NCI-H1436 (cell line): ENCODE data around the gene PLA2G6.
"Not testable (repeated sequence)": the region's sequence is repeated elsewhere in the genome, so short reads cannot be mapped to it uniquely, and the experiment has no call there.

ENCODE experiments used
- DNase-seq: peaks from one replicate; lab custom pipeline; 2025; lab: John Stamatoyannopoulos, UW

PLA2G6 gene

DNA sequence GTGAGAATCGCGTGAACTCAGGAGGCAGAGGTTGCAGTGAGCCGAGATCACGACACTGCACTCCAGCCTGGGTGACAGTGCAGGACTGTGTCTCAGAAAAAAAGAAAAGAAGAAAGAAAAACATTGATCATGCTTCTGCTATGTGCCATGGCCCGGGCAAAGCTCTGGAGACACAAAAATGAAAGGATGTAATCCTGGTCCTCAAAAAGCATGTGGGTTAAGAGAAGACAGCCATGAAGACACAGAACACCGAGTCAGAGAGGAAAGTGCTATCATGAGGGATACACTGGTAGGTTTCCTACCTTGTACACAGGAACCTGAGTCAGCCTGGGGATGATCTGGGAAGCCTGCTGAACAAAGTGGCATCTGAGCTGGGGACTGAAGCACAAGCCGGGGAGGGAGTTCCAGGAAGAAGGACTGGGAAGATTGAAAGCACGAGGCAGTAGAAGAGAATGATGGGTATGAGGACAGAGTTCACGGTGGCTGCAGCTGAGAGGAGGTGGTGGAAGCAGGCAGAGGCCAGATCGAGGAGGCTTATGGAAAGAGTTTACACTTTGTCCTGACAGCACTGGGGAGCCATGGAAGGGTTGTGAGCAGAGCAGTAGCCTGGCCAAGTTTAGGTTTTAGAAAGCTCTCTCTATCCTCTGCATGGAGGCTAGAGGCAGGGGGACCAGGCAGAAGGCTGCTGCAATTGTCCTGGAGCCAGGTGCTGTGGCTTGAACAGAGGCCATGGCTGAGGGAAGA, 10.3 kb upstream of the PLA2G6 start:
- DNase-seq: no peak

DNA sequence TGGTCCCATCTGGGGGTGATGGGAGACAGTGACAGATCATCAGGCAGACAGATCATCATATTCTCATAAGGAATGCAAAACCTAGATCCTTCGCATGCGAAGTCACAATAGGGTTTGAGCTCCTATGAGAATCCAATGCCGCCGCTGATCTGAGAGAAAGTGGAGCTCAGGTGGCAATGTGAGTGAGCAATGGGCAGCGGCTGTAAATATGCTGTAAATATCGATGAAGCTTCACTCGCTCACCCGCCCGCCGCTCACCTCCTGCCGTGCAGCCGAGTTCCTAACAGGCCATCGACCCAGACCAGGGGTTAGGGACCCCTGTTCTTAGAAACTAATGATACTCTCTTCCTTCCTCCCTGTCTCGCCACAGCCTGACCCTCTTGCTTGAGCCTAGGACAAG, 9.4 kb upstream of the PLA2G6 start:
- DNase-seq: no peak

DNA sequence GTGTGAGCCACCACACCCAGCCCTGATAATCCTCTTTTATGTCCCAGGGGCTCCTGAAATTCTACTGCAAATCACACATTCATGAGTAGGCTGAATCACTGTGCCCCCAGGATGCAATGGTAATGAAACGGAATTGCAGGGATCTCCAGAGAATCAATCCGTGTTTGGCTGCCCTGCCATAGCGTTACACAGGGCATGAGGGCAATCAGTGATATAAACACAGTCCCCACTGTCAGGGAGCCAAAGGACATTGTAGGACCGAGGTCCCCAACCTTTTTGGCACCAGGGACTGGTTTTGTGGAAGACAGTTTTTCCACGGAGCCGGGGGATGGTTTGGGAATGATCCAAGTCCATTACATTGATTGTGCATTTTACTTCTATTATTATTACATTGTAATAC, 9.0 kb upstream of the PLA2G6 start:
- no peak for DNase-seq

DNA sequence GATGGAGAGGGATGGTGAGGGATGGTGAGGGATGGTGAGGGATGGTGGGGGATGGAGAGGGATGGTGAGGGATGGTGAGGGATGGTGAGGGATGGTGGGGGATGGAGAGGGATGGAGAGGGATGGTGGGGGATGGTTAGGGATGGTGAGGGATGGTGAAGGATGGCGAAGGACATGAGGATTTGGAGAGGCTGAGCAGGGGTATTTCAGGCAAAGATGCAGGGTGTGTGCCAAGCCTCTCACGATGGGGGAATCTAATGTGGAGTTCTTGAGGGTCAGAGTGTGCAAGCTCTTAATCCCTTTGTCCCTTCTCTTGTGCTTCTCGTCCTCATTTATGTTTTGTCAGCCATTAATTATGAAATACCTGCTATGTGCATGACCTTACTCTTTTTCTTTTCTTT, 7.5 kb upstream of the PLA2G6 start:
- DNase-seq: no peak

DNA sequence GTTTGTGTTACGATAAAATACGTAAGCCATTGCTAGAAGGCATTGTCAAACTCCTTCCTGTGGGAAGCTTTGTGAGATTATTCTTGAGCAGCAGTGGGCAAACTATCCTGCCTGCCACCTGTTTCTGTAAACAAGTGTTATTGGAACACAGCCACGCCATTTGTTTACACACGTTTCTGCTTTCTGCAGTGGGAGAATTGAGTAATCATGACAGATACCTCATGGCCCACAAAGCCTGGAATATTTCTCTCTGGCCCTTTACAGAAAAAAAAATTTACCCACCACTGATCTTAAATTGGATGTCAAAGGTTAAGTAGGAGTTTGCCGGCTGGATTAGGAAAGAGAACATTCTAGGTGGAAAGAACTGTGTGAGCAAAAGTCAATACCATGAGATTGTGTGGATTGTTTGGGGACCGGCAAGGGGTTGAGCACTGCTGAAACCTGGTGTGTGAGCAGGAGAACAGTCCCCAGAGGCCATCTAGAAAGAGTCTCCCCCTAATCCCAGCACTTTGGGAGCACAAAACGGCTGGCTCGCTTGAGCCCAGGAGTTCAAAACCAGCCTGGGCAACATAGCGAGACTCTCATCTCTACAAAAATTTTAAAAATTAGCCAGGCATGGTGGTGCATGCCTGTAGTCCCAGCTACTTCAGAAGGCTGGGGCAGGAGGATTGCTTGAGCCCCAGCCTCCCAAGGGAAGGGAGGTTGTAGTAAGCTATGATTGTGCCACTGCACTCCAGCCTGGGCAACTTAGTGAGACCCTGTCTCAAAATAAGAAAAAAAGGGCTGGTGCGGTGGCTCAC, 6.0 kb upstream of the PLA2G6 start:
- peak; percentile 39 for DNase-seq

DNA sequence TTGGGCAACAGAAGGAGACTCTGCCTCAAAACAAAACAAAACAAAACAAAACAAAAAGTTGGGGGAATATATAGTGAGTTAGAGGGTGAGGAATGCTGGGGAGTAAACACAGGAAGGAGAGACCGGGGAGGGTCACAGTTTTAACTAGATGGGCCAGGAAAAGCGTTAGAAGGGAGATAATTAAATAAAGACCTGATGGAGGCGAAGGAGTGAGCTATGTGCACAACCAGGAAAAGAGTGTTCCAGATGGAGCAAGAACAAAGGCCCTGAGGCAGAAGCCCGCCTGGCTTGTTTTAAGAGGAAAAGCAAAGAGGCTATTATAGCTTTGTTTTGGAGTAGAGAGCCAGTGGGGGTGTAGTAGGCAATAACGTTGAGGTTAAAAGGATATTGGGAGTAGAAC, 4.8 kb upstream of the PLA2G6 start:
- no peak for DNase-seq

DNA sequence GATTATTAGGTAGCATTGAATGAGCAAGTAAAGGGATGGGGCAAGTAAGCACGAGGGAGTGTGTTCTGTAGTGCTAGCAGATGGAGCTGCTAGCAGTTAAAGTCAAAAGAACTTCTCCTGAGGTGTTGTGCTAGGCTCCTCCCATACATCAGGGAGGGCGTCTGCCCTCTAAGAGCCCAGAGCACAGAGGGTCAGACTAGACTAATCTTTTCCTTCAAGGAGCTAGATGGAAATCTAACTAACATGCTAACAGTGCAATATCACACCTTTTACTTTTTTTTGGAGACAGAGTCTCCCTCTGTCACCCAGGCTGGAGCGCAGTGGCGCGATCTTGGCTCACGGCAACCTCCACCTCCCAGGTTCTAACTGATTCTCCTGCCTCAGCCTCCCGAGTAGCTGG, 3.2 kb upstream of the PLA2G6 start:
- DNase-seq: no peak

DNA sequence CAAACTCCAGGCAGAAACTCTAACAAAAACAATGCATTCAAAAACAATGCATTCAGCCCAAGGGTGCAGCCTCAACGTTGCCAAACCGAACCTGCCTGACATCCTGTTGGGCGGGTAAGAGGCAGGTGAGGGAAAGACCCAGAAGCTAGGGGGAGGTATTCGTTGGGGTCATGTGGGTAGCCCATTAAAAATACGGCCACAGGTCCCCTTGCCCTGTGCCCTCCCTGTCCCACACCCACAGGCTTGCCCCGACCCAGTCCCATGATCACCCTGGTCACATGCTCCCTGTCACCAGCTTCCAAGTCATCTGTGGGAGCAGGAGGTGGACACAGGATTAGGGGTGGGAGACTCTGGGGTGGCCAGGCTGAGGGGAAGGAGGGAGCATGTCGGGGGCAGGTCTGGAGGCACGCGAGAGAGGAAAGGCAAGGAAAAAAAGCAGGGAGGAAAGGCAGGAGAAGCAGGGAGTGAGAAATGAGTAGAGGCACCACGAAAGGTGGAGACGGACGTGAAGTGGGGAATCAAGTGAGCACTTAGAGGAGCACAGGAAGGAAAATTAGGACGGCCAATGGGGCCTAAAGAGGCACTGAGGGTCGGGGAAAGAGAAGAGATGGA, 683 bp downstream of the PLA2G6 start:
- no peak for DNase-seq

DNA sequence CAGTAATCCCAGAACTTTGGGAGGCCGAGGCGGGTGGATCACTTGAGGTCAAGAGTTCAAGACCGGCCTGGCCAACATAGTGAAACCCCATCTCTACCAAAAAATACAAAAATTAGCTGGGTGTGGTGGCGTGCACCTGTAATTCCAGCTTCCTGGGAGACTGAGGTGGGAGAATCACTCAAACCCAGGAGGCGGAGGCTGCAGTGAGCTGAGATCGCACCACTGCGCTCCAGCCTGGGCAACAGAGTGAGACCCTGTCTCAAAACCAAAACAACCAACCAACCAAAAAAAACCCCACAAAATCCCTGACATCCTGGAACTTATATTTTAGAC, 3.1 kb downstream of the PLA2G6 start:
- not testable (repeated sequence) for DNase-seq

DNA sequence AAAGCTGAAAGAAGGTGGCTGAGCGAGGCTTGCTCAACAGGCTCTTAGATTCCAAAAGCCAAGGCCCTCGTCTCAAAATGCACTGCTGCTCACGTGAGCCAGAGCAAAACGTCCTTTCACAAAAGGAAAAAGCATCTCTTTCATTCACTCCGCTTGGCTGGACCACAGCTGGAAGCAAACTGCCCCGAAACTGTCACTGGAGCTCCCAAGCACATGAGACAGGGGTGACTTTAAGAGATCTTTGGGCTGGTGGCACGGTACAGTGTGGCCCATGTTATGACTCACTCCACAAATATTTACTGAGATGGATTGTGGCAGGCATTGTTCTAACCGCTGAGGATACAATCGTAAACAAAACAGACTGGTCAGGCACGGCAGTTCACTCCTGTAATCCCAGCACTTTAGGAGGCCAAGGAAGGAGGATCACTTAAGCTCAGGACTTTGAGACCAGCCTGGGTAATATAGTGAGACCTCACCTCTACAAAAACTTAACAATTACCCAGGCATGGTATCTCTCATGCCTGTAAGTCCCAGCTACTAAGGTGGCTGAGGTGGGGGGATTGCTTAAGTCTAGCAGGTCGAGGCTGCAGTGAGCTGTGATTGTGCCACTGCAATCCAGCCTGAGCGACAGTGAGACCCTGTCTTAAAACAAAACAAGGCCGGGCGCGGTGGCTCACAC, 3.6 kb downstream of the PLA2G6 start:
- DNase-seq: no peak

DNA sequence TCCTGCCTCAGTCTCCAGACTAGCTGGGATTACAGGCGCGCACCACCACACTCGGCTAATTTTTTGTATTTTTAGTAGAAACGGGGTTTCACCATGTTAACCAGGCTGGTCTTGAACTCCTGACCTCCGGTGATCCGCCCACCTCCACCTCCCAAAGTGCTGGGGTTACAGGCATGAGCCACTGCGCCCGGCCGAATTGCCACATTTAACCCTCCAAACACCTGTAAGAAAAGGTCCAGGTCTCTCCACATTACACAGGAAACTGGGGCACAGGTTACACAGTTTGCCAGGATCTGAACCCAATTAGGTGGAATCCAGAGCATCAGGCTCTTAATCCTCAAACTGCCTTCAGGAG, 4.1 kb downstream of the PLA2G6 start:
- DNase-seq: not testable (repeated sequence)

DNA sequence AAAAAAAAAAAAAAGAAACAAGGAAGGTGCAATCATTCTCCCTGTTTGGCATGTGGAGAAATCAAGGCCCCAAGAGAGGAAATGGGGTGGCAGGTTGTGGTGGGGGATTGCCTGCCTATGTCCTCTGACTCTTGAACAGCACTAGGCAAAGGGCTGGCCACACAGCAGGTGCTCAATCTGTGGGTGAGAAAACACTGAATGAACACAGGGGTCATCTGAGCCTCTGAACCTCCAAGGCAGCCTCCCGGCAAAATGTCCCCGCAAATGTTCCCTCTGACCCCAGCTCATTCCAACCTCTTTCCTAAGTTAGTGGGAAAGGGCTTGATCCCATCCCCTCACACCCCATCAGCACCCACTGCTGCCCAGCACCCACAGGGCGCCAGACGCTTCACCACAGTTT, 4.6 kb downstream of the PLA2G6 start:
- DNase-seq: no peak

DNA sequence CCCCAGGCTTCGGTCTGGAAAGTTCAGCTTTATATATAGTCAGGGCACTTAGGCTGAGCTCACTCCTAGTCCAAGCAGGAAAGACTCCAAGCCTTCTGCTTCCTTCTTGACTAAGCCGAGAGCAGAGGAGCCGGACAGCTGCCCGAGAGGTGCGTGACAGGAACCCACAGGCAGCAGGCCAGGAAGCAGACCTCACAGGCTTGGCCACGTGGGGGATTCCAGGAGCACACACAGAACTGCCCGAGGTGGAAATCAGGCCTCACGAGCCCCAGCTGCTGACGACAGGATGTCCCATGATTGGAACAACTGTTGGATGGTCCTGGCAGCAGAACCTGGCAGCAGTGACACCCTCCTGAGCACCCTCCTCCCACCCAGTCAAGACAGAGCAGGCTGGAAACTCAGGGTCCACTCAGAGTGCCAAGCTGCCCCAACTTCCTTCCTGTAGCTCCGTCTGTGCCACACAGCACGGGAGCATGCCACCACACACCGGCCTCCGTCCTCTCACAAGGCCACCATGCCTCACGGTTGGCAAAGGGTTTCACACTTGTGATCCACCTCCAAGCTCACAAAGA, 5.4 kb downstream of the PLA2G6 start:
- DNase-seq: no peak

DNA sequence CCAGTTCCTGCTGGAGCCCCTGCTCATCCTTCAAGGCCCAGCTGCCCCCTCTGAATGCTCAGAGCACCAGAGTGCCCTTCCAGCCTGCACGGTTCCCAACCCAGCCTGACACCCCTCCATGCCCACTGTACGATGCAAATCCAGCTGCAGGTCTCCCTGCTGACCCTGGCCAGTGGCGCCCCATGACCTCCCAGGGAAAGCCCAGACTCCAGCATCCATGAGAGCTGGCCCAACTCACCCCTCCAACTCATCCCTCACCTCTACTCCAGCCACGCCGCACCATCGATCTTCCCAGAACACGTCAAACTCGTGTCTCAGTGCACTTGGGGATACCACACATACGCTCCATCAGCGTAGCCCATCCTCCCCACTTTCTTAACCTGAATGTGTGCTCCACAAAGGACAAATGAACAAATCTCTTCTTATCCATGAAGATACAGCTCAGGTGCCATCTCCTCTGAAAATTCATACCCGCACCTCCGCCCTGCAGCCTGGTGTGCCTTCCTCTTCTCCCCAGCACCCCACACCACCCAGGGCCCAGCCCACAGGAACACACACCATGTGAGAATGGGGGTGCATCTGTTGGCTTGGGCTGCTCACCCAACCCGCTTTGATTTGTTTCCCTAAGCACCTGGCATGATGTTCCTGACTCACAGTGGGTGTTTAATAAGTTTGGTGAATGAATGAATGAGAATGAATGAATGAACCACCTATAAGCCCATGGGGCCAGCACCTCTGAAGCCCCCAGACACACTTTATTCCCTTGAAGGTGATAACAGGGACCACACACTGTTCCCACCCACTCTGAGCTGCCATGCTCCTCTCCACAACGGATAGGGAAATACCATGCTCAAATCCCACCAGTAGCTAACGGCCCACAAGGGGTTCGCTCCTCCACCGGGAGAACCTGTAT, 6.2 kb downstream of the PLA2G6 start:
- no peak for DNase-seq

DNA sequence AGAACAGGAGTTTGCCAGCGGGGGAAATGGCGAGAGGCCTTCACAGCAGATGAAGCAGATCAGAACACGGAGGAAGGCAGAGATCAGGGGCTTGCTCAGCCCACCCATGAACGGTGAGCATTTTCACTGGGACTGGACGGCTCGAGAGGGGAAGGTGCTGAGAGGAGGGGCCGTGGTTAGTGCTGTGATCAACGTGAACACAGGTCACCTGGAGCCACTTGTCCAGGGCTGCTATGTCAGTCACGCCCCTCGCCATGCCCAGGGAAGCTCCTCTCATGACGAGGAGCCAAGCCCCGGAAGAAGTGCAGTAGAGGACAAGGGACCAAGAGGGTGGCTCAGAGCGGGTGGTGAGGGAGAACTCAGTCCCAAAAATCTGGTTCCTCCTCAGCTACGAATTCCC, 7.0 kb downstream of the PLA2G6 start:
- no peak for DNase-seq

DNA sequence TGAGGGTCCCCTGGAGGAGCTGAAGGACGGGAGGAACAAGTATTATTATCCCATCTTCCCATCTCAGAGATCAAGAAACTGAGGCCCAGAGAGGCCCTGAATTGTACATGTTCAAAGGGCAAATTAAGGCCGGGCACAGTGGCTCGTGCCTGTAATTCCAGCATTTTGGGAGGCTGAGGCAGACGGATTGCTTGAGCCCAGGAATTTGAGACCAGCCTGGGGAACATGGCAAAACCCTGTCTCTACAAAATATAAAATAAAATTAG, 8.1 kb downstream of the PLA2G6 start:
- no peak for DNase-seq

DNA sequence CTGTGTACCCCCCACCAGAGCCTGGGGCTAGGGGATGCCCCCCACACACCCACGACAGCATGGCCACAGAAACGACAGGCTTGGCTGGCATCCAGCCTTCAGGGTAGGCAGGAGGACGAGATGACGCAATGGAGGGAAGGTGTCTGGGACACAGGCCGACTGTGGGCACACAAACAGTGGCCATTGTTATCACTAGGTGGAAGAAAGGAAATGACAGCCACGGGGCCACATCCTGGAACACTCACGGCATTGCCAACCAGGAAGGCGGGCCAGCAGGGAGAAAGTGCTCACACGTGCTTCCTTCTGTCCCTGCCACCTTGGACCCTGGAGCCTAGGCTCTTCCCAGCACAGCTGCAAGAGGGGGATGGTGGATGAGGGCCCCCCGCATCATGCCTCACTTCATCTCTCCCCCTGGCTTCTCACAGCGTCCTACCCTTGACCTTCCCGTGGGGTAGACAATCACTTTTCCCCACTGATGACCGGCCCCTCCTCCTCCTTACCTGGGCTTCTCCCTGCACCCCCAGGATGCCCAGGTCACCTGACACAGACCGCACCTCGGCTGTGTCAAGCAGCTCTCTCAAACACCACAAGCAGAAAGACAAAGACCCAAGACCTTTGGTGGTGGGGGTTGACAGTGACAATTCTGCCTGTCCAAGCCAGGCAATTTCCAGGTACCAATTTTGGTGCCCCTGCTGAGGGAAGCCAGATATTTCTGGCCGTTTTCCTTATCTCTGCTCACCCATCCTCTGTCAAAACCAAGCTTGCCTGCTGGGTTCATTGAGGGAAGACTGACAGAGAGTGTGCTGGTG, 8.6 kb downstream of the PLA2G6 start:
- no peak for DNase-seq

DNA sequence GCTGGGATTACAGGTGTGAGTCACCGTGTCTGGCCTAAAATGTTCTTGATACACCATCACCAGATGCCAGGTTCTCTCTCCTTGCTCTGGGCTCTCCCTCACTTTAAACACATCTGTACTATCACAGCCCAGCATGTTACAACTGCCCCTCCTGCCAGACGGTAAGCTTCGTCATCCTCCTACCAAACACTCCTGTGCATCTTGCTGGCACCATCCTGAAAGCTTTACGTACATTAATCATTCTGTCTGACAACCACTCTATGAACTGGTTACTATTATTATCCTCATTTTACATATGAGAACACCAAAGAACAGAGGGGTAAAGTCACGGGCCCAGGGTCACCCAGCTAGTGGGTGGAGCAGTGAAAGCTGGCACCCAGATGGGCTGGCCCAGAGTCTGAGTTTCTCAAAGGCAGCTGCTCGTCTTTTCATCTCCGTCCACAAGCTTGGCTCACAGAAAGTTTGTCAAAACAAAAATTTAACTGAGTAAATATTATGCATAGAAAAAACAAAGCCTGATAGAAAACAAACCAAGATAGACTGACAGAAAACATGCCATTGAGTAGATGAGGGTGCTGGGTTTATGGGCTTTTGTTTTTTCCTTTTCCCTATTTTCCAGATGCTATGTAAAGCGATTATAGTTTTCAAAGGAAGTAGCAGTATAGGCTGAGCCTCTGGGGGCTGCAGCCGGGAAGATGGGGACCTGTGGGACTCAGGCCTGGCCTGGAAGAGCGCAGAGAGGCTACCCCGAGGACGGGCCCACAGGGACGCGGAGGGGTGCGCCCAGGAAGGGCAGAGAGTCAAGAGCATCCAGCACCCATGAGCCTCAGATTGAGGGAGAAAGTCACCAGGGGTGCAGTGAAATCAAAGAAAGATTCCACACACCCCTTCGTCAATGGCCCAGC, 9.5 kb downstream of the PLA2G6 start:
- no peak for DNase-seq

DNA sequence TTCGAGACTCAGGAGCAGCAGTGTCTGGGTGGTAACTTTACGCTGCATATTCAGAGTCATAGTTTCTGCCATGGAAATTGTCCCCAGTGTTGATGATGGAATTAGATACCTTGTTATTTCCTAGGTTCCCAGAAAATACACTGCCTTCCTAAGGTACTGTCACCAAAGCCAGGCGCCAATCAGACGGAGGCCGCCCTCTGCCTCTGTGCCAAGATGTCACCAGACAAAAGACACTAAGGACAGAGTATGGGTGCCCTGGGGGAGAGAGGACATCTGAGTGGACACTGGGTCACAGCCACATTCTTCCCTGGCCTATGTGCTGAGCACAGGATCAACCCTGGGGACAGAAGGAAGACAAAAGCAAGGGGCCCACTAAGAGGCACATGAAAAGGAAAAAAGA, 11.2 kb downstream of the PLA2G6 start:
- no peak for DNase-seq

DNA sequence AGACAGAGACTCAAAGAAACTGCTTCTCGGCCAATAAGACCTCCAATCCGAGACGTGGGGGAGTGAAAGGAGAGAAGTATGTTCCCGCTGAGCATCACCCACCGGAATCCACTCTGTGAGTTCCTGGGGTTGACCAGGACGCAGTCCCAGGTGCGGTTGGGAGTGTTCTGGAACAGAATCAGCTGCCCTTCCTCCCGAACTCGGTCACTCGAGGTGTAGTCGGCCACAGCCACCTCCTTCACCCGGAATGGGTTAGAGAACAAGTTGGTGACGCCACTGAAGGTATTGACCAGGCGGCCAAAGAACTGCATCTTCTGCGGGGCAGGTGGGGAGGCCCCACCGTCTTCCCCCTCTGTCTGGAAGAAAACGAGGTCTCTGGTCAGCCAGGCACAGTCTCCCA, 12.5 kb downstream of the PLA2G6 start:
- no peak for DNase-seq
